HEK293 (cell line): Measurements from ENCODE around the gene LIME1.

Experiments used
- CTCF ChIA-PET: fragments of 350-600 bp; formaldehyde crosslinking; extraction: SDS; loops from one replicate; lab custom pipeline; 2021; ENCODE audit warnings: antibody characterized with exemption; lab: Yijun Ruan, JAX
- POLR2A ChIA-PET: fragments of 300-600 bp; formaldehyde crosslinking; extraction: SDS; loops from one replicate; lab custom pipeline; 2020; ENCODE audit warnings: antibody characterized with exemption, inconsistent platforms; lab: Yijun Ruan, JAX
- H3K27ac ChIP-seq: fragments of 200-500 bp; sonication (Bioruptor generic); 2 replicates; pipeline ENCODE4 v1.5.1; 2014; ENCODE audit warnings: low read depth, low read length, control low read depth, inconsistent platforms; ENCODE audit errors: extremely low read depth
- H3K36me3 ChIP-seq, 2 experiments: fragments of 200-500 bp in 1 of 2; sonication (Bioruptor generic) in 1 of 2; 1 replicate in 1 of 2; 2 replicates in 1 of 2; pipeline ENCODE4 v1.5.1; 2014 to 2017; ENCODE audit warnings: inconsistent platforms in 2 of 2, low read length in 2 of 2; ENCODE audit not compliant: control insufficient read depth in 2 of 2, insufficient read depth in 1 of 2
- H3K4me1 ChIP-seq: fragments of 200-500 bp; sonication (Bioruptor generic); 2 replicates; pipeline ENCODE4 v1.5.1; 2014; ENCODE audit warnings: mild to moderate bottlenecking, low read length, inconsistent platforms; ENCODE audit not compliant: control insufficient read depth, insufficient read depth
- H3K4me3 ChIP-seq: 2 replicates; pipeline ENCODE4 v1.5.1; 2011; ENCODE audit warnings: low read depth, mild to moderate bottlenecking, control low read depth, low read length, moderate library complexity
- H3K9me3 ChIP-seq: fragments of 200-500 bp; sonication (Bioruptor generic); 2 replicates; pipeline ENCODE4 v1.5.1; 2014; ENCODE audit warnings: low read depth, low read length, inconsistent platforms; ENCODE audit not compliant: control insufficient read depth, insufficient read depth
- EGR2 ChIP-seq: fragments of 450-650 bp; formaldehyde crosslinking; IDR thresholded peaks from 2 replicates; pipeline ENCODE4 v1.5.1; 2016; ENCODE audit warnings: low read depth, missing biosample characterization, missing genetic modification characterization
- GLI2 ChIP-seq: fragments of 450-650 bp; formaldehyde crosslinking; IDR thresholded peaks from 2 replicates; pipeline ENCODE4; 2017; ENCODE audit warnings: missing biosample characterization, missing genetic modification characterization, low read depth, borderline replicate concordance
- KLF1 ChIP-seq: fragments of 450-650 bp; formaldehyde crosslinking; IDR thresholded peaks from 2 replicates; pipeline ENCODE4 v1.5.1; 2016; ENCODE audit warnings: missing biosample characterization, missing genetic modification characterization
- MZF1 ChIP-seq: fragments of 450-650 bp; formaldehyde crosslinking; IDR thresholded peaks from 2 replicates; pipeline ENCODE4 v1.5.1; 2017; ENCODE audit warnings: missing biosample characterization, missing genetic modification characterization, borderline replicate concordance
- OSR2 ChIP-seq: fragments of 450-650 bp; formaldehyde crosslinking; IDR thresholded peaks from 2 replicates; pipeline ENCODE4 v1.5.1; 2016; ENCODE audit warnings: missing biosample characterization, missing genetic modification characterization
- OVOL3 ChIP-seq: fragments of 450-650 bp; formaldehyde crosslinking; IDR thresholded peaks from 2 replicates; pipeline ENCODE4 v1.5.1; 2016; ENCODE audit warnings: missing biosample characterization, missing genetic modification characterization
- SCRT2 ChIP-seq: fragments of 450-650 bp; formaldehyde crosslinking; IDR thresholded peaks from 2 replicates; pipeline ENCODE4 v1.5.1; 2016; ENCODE audit warnings: missing biosample characterization, missing genetic modification characterization
- SP2 ChIP-seq: fragments of 450-650 bp; formaldehyde crosslinking; IDR thresholded peaks from 2 replicates; pipeline ENCODE4 v1.5.1; 2016; ENCODE audit warnings: missing biosample characterization, missing genetic modification characterization
- TRIM28 ChIP-seq: IDR thresholded peaks from 2 replicates; pipeline ENCODE4 v1.6.1; 2011; ENCODE audit warnings: low read length, control low read depth, borderline replicate concordance
- ZFP41 ChIP-seq: fragments of 450-650 bp; formaldehyde crosslinking; IDR thresholded peaks from 2 replicates; pipeline ENCODE4 v1.5.1; 2016; ENCODE audit warnings: missing biosample characterization, missing genetic modification characterization, borderline replicate concordance
- ZNF133 ChIP-seq: fragments of 450-650 bp; formaldehyde crosslinking; IDR thresholded peaks from 2 replicates; pipeline ENCODE4 v1.5.1; 2016; ENCODE audit warnings: missing biosample characterization, missing genetic modification characterization
- ZNF184 ChIP-seq: fragments of 450-650 bp; IDR thresholded peaks from 2 replicates; pipeline ENCODE4 v1.5.1; 2018; ENCODE audit warnings: missing biosample characterization, mild to moderate bottlenecking, missing genetic modification characterization
- ZNF223 ChIP-seq: fragments of 450-650 bp; formaldehyde crosslinking; IDR thresholded peaks from 2 replicates; pipeline ENCODE4 v1.5.1; 2016; ENCODE audit warnings: missing biosample characterization, missing genetic modification characterization
- ZNF248 ChIP-seq: fragments of 450-650 bp; formaldehyde crosslinking; IDR thresholded peaks from 2 replicates; pipeline ENCODE4 v1.5.1; 2017; ENCODE audit warnings: missing biosample characterization, missing genetic modification characterization
- ZNF311 ChIP-seq: fragments of 450-650 bp; formaldehyde crosslinking; IDR thresholded peaks from 2 replicates; pipeline ENCODE4 v1.5.1; 2017; ENCODE audit warnings: missing biosample characterization, missing genetic modification characterization, borderline replicate concordance
- ZNF610 ChIP-seq: fragments of 450-650 bp; formaldehyde crosslinking; IDR thresholded peaks from 2 replicates; pipeline ENCODE4 v1.5.1; 2016; ENCODE audit warnings: missing biosample characterization, missing genetic modification characterization, borderline replicate concordance
- ZSCAN16 ChIP-seq: fragments of 450-650 bp; formaldehyde crosslinking; IDR thresholded peaks from 2 replicates; pipeline ENCODE4 v1.5.1; 2016; ENCODE audit warnings: missing biosample characterization, missing genetic modification characterization
- TF ChIP-seq, protein P1 (sequence below): fragments of 450-650 bp; formaldehyde crosslinking; IDR thresholded peaks from 2 replicates; pipeline ENCODE4 v1.5.1; 2016; ENCODE audit warnings: missing biosample characterization, missing genetic modification characterization, low read depth
- TF ChIP-seq, protein P2 (sequence below): fragments of 450-650 bp; IDR thresholded peaks from 2 replicates; pipeline ENCODE4 v1.5.1; 2018; ENCODE audit warnings: missing biosample characterization, mild to moderate bottlenecking, missing genetic modification characterization
- TF ChIP-seq, protein P3 (sequence below): fragments of 450-650 bp; formaldehyde crosslinking; IDR thresholded peaks from 2 replicates; pipeline ENCODE4 v1.5.0; 2017; ENCODE audit warnings: missing biosample characterization, missing genetic modification characterization, borderline replicate concordance

Gene LIME1

DNA sequence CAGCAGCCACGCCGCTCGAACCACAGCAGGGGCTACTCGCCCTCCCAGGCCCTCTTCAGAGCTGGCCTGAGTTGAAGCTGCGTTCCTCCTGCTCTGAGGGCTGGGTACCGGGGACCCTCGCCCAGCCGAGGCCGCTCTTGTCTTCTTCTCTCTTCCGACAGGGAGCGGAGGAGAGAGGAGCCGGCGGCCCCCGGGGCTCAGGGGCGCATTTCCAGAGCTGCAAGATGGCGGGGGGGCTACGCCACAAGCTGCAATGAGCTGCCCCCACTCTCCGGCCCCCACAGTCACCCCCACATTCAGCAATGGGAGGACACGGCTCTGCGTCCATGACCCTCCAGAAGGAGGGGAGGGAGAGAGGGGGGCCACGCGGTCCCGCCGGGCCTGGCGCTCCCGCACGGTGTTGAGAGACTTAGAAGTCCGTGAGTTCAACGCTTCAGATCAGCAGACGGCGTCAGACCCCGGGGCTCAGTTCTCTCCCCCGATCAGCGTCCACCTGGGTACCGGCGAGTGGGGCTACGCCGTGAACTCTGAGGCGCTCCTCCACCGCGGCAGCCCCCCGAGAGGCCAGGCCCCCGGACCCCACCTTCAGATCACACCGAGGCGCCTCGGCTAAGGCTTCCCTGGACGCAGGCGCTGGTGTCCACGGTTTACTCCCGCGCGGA is 34.7 kb downstream of the LIME1 start:
- POLR2A ChIA-PET, result no interaction called here
- TF ChIP-seq ZNF610 (tag by site-specific recombination) (no peak), SCRT2 (0 out of 2 replicates have a peak, but pooled peaks have one; percentile 13)
- no peak overlapping the region for H3K27ac ChIP-seq
- H3K36me3 ChIP-seq, result peaks cover 0 to 5% of the 10 kb centered on the region in 2 experiments; a peak in 1 of 3 replicates
- H3K9me3 ChIP-seq, result no peaks in the 10 kb centered on the region
- no peak overlapping the region for H3K4me3 ChIP-seq
- H3K4me1 ChIP-seq, result no peaks in the 10 kb centered on the region
- CTCF ChIA-PET, result no interaction called here

GRCh38 chr20:63772781-63773518 is 36.5 kb downstream of the LIME1 start:
- Histone ChIP-seq H3K9me3 (no peaks in the 10 kb centered on the region), H3K4me1 (no peaks in the 10 kb centered on the region), H3K27ac (no peak overlapping the region), H3K4me3 (no peak overlapping the region), H3K36me3 (peaks cover 0 to 5% of the 10 kb centered on the region in 2 experiments; a peak in 1 of 3 replicates)
- TF ChIP-seq KLF1, result peak; percentile 60
- TF ChIP-seq ZNF248 (tag by site-specific recombination), result no peak
- TF ChIP-seq TRIM28, result no peak
- no peak for TF ChIP-seq ZFP41 (tag by site-specific recombination)
- TF ChIP-seq, protein P1, sequence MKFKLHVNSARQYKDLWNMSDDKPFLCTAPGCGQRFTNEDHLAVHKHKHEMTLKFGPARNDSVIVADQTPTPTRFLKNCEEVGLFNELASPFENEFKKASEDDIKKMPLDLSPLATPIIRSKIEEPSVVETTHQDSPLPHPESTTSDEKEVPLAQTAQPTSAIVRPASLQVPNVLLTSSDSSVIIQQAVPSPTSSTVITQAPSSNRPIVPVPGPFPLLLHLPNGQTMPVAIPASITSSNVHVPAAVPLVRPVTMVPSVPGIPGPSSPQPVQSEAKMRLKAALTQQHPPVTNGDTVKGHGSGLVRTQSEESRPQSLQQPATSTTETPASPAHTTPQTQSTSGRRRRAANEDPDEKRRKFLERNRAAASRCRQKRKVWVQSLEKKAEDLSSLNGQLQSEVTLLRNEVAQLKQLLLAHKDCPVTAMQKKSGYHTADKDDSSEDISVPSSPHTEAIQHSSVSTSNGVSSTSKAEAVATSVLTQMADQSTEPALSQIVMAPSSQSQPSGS (tag by site-specific recombination), result 0 out of 2 replicates have a peak, but pooled peaks have one; percentile 21
- ChIA-PET CTCF (interaction anchor here (0.5 to 3.7 kb wide), 4 partner anchors 13 to 234 kb away, joined by 3 to 29 read pairs (median 3); no protein-coding TSS in a partner anchor), POLR2A (interaction anchor here (0.6 to 0.7 kb wide), 2 partner anchors 21 to 108 kb away, joined by 3 to 7 read pairs; no protein-coding TSS in a partner anchor)

- no peak overlapping the region for H3K27ac ChIP-seq
- no peaks in the 10 kb centered on the region for H3K4me1 ChIP-seq
- peak; percentile 72 for TF ChIP-seq ZNF133 (tag by site-specific recombination)
- TF ChIP-seq ZSCAN16, result no peak
- TF ChIP-seq, all 188 proteins: peak for 1
- peaks cover 0 to 5% of the 10 kb centered on the region in 2 experiments; a peak in 1 of 3 replicates for H3K36me3 ChIP-seq
- H3K4me3 ChIP-seq, result no peak overlapping the region
- POLR2A ChIA-PET, result interaction anchor here (0.6 kb wide), 1 partner anchor 22 kb away, joined by 3 read pairs; no protein-coding TSS in a partner anchor
- H3K9me3 ChIP-seq, result no peaks in the 10 kb centered on the region
- CTCF ChIA-PET, result interaction anchor here (0.5 to 3.7 kb wide), 6 partner anchors 12 to 100 kb away, joined by 3 to 29 read pairs (median 3); no protein-coding TSS in a partner anchor
Observed at GRCh38 chr20:63773571-63774241, 37.2 kb downstream of the LIME1 start.

DNA sequence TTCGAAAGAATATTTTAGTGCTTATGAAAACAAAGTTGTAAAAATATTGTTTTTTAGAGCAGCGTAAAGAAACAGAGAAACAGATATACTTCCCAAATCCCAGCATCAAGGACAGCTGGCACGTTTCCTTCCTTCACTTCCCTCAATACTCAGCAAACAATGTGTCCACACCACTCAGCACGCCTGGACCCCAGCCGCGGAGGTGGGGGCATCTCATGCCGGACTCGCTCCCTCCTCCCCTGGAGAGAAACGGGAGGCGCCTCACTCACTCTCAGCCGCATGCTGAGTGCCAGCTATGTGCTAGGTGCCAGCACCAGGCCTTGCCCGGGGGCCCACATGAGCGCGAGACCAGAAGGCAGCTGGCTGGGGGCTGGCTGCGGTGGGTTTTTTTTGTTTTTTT is 37.8 kb downstream of the LIME1 start:
- Histone ChIP-seq H3K9me3 (no peaks in the 10 kb centered on the region), H3K4me3 (no peak overlapping the region), H3K27ac (no peak overlapping the region), H3K36me3 (peaks cover 0 to under 1% of the 10 kb centered on the region in 2 experiments; a peak in 1 of 3 replicates), H3K4me1 (no peaks in the 10 kb centered on the region)
- POLR2A ChIA-PET, result no interaction called here
- CTCF ChIA-PET, result interaction anchor here (0.6 to 3.7 kb wide), 15 partner anchors 8 to 241 kb away, joined by 3 to 29 read pairs (median 4); partner anchors contain the start of gene TPD52L2
- TF ChIP-seq ZNF311 (tag by site-specific recombination) (no peak), ZNF184 (tag by site-specific recombination) (no peak), EGR2 (tag by site-specific recombination) (no peak), ZNF223 (tag by site-specific recombination) (no peak), OSR2 (no peak), GLI2 (tag by site-specific recombination) (no peak), OVOL3 (tag by site-specific recombination) (no peak), SP2 (tag by site-specific recombination) (no peak), MZF1 (tag by site-specific recombination) (no peak)
- TF ChIP-seq, protein P2, sequence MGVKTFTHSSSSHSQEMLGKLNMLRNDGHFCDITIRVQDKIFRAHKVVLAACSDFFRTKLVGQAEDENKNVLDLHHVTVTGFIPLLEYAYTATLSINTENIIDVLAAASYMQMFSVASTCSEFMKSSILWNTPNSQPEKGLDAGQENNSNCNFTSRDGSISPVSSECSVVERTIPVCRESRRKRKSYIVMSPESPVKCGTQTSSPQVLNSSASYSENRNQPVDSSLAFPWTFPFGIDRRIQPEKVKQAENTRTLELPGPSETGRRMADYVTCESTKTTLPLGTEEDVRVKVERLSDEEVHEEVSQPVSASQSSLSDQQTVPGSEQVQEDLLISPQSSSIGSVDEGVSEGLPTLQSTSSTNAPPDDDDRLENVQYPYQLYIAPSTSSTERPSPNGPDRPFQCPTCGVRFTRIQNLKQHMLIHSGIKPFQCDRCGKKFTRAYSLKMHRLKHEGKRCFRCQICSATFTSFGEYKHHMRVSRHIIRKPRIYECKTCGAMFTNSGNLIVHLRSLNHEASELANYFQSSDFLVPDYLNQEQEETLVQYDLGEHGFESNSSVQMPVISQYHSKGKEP, result no peak
- TF ChIP-seq, protein P3, sequence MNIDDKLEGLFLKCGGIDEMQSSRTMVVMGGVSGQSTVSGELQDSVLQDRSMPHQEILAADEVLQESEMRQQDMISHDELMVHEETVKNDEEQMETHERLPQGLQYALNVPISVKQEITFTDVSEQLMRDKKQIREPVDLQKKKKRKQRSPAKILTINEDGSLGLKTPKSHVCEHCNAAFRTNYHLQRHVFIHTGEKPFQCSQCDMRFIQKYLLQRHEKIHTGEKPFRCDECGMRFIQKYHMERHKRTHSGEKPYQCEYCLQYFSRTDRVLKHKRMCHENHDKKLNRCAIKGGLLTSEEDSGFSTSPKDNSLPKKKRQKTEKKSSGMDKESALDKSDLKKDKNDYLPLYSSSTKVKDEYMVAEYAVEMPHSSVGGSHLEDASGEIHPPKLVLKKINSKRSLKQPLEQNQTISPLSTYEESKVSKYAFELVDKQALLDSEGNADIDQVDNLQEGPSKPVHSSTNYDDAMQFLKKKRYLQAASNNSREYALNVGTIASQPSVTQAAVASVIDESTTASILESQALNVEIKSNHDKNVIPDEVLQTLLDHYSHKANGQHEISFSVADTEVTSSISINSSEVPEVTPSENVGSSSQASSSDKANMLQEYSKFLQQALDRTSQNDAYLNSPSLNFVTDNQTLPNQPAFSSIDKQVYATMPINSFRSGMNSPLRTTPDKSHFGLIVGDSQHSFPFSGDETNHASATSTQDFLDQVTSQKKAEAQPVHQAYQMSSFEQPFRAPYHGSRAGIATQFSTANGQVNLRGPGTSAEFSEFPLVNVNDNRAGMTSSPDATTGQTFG (tag by site-specific recombination), result no peak
